ENCODE data around the gene GNPTG.

The GNPTG gene

GRCh38 chr16:1401061-1401757 lies 49.5 kb downstream of the GNPTG start:
- DNase-seq = no peak

GRCh38 chr16:1401758-1402154 lies 50.0 kb downstream of the GNPTG start:
- no peak for DNase-seq

- DNase-seq = no peak
Measured at GRCh38 chr16:1403036-1403435, 51.3 kb downstream of the GNPTG start.

GRCh38 chr16:1403733-1404132 lies 52.0 kb downstream of the GNPTG start:
- no peak for DNase-seq

- DNase-seq = no peak
Measured at GRCh38 chr16:1407753-1408152, 56.0 kb downstream of the GNPTG start.

GRCh38 chr16:1408171-1408837 lies 56.6 kb downstream of the GNPTG start:
- DNase-seq = peak; percentile 78

GRCh38 chr16:1412847-1413246 lies 61.1 kb downstream of the GNPTG start:
- no peak for DNase-seq

Measured in cortex of kidney (tissue), 1 donor.